WERI-Rb-1 (cell line): ENCODE measurements around the gene BRD1.

Experiments
- DNase-seq: peaks from one replicate; pipeline ENCODE4 v3.0.0-alpha.2; 2020
- H3K27ac ChIP-seq: fragments of 250-450 bp; sonication (Bioruptor Pico); 2 replicates; pipeline ENCODE4 v1.5.1; 2020; ENCODE audit warnings: mild to moderate bottlenecking, moderate library complexity
- H3K27me3 ChIP-seq: fragments of 250-450 bp; sonication (Bioruptor Pico); 2 replicates; pipeline ENCODE4 v1.5.1; 2021; ENCODE audit warnings: mild to moderate bottlenecking, low read depth, moderate library complexity; ENCODE audit not compliant: insufficient read depth, severe bottlenecking
- H3K36me3 ChIP-seq: fragments of 250-450 bp; sonication (Bioruptor Pico); 2 replicates; pipeline ENCODE4 v1.5.1; 2020; ENCODE audit warnings: mild to moderate bottlenecking, moderate library complexity
- H3K4me3 ChIP-seq: 2 replicates; pipeline ENCODE4 v1.5.1; 2011; ENCODE audit warnings: low read depth, mild to moderate bottlenecking, control low read depth, low read length
- H3K9me3 ChIP-seq: fragments of 250-450 bp; sonication (Bioruptor Pico); 2 replicates; pipeline ENCODE4 v1.5.1; 2021; ENCODE audit warnings: mild to moderate bottlenecking, moderate library complexity; ENCODE audit not compliant: severe bottlenecking
- CTCF ChIP-seq: IDR thresholded peaks from 2 replicates; pipeline ENCODE4 v1.5.1; 2011; ENCODE audit warnings: low read depth, mild to moderate bottlenecking, control low read depth, inconsistent platforms, low read length

Gene BRD1

GRCh38 chr22:49791682-49792081 lies 36.0 kb downstream of the BRD1 start:
- H3K36me3 ChIP-seq, result peaks cover 95% of the 10 kb centered on the region
- no peak for TF ChIP-seq CTCF

GRCh38 chr22:49790912-49791311 lies 36.8 kb downstream of the BRD1 start:
- no peaks in the 10 kb centered on the region for H3K9me3 ChIP-seq
- H3K27ac ChIP-seq, result no peak overlapping the region
- DNase-seq, result no peak
- H3K4me3 ChIP-seq, result no peak overlapping the region
- H3K36me3 ChIP-seq, result peaks cover 97% of the 10 kb centered on the region
- TF ChIP-seq CTCF, result no peak
- H3K27me3 ChIP-seq, result no peaks in the 10 kb centered on the region

More at GRCh38 chr22:49791682-49792081, 36.0 kb downstream of the BRD1 start:
- Histone ChIP-seq H3K9me3 (no peaks in the 10 kb centered on the region), H3K27me3 (no peaks in the 10 kb centered on the region), H3K4me3 (no peak overlapping the region), H3K27ac (no peak overlapping the region)
- DNase-seq, result no peak

GRCh38 chr22:49789289-49790141 lies 38.2 kb downstream of the BRD1 start:
- H3K36me3 ChIP-seq, result peaks cover 95% of the 10 kb centered on the region
- DNase-seq, result no peak
- H3K4me3 ChIP-seq, result no peak overlapping the region
- no peaks in the 10 kb centered on the region for H3K9me3 ChIP-seq
- TF ChIP-seq CTCF, result no peak
- no peaks in the 10 kb centered on the region for H3K27me3 ChIP-seq
- no peak overlapping the region for H3K27ac ChIP-seq

GRCh38 chr22:49788504-49788903 lies 39.2 kb downstream of the BRD1 start:
- no peak overlapping the region for H3K4me3 ChIP-seq
- no peak overlapping the region for H3K27ac ChIP-seq
- TF ChIP-seq CTCF, result no peak
- H3K36me3 ChIP-seq, result peaks cover 86% of the 10 kb centered on the region
- H3K9me3 ChIP-seq, result no peaks in the 10 kb centered on the region
- no peak for DNase-seq
- H3K27me3 ChIP-seq, result no peaks in the 10 kb centered on the region

GRCh38 chr22:49787861-49788260 lies 39.8 kb downstream of the BRD1 start:
- Histone ChIP-seq H3K9me3 (no peaks in the 10 kb centered on the region), H3K4me3 (no peak overlapping the region), H3K36me3 (peaks cover 84% of the 10 kb centered on the region), H3K27ac (no peak overlapping the region), H3K27me3 (no peaks in the 10 kb centered on the region)
- no peak for TF ChIP-seq CTCF
- no peak for DNase-seq
